IPS-15b (cell line): ENCODE results near the gene TNKS1BP1.
"Not testable (repeated sequence)": the region's sequence is repeated elsewhere in the genome, so short reads cannot be mapped to it uniquely, and the experiment has no call there.

Experiments
- H3K27me3 ChIP-seq: one replicate; pipeline ENCODE4 v1.6.1; 2013; ENCODE audit warnings: low read length; ENCODE audit not compliant: control insufficient read depth, insufficient read depth
- H3K36me3 ChIP-seq: one replicate; pipeline ENCODE4 v1.6.1; 2013; ENCODE audit warnings: low read length; ENCODE audit not compliant: control insufficient read depth, insufficient read depth
- H3K4me1 ChIP-seq: one replicate; pipeline ENCODE4 v1.6.1; 2013; ENCODE audit warnings: mild to moderate bottlenecking, low read length; ENCODE audit not compliant: control insufficient read depth, insufficient read depth
- H3K4me3 ChIP-seq: one replicate; pipeline ENCODE4 v1.5.1; 2013; ENCODE audit warnings: low read depth, low read length
- H3K9ac ChIP-seq: one replicate; pipeline ENCODE4 v1.6.1; 2013; ENCODE audit warnings: low read depth, mild to moderate bottlenecking, low read length
- H3K9me3 ChIP-seq: one replicate; pipeline ENCODE4 v1.6.1; 2013; ENCODE audit warnings: mild to moderate bottlenecking, low read length; ENCODE audit not compliant: control insufficient read depth, insufficient read depth

TNKS1BP1 gene

GRCh38 chr11:57324886-57325734, at the start of gene TNKS1BP1:
Gene TNKS1BP1, minus strand, starts transcription at chr11:57324952. Its CDS starts 3,067 bp downstream, at chr11:57321885.
- peak within 1 kb of the TSS; percentile 91 for H3K9ac ChIP-seq
- peaks cover 13% of the 10 kb centered on the region for H3K4me1 ChIP-seq
- no peaks in the 10 kb centered on the region for H3K27me3 ChIP-seq
- peak within 1 kb of the TSS; percentile 87 for H3K4me3 ChIP-seq
- H3K9me3 ChIP-seq: no peaks in the 10 kb centered on the region
- peaks cover 42% of the 10 kb centered on the region for H3K36me3 ChIP-seq

- Histone ChIP-seq H3K27me3 (peaks cover 12% of the 10 kb centered on the region), H3K4me1 (no peaks in the 10 kb centered on the region), H3K9ac (no peak overlapping the region), H3K36me3 (no peaks in the 10 kb centered on the region), H3K9me3 (no peaks in the 10 kb centered on the region), H3K4me3 (no peak overlapping the region)
Measured at GRCh38 chr11:57373146-57373545, 48.4 kb upstream of the TNKS1BP1 start.

- no peaks in the 10 kb centered on the region for H3K4me1 ChIP-seq
- H3K27me3 ChIP-seq: no peaks in the 10 kb centered on the region
Measured at GRCh38 chr11:57370941-57371340, 46.2 kb upstream of the TNKS1BP1 start.

GRCh38 chr11:57370251-57370650, 45.5 kb upstream of the TNKS1BP1 start:
- Histone ChIP-seq H3K4me3 (no peak overlapping the region), H3K27me3 (no peaks in the 10 kb centered on the region), H3K4me1 (peaks cover 6% of the 10 kb centered on the region), H3K9ac (no peak overlapping the region), H3K9me3 (no peaks in the 10 kb centered on the region), H3K36me3 (no peaks in the 10 kb centered on the region)

More at GRCh38 chr11:57370941-57371340, 46.2 kb upstream of the TNKS1BP1 start:
- H3K36me3 ChIP-seq: no peaks in the 10 kb centered on the region
- no peak overlapping the region for H3K4me3 ChIP-seq
- no peaks in the 10 kb centered on the region for H3K9me3 ChIP-seq
- H3K9ac ChIP-seq: no peak overlapping the region

- H3K9ac ChIP-seq: no peak overlapping the region
- peaks cover 14% of the 10 kb centered on the region for H3K4me1 ChIP-seq
- no peak overlapping the region for H3K4me3 ChIP-seq
Measured at GRCh38 chr11:57368845-57369232, 44.1 kb upstream of the TNKS1BP1 start.

GRCh38 chr11:57368106-57368844, 43.5 kb upstream of the TNKS1BP1 start:
- H3K9me3 ChIP-seq: no peaks in the 10 kb centered on the region
- H3K4me1 ChIP-seq: peaks cover 14% of the 10 kb centered on the region

More at GRCh38 chr11:57368845-57369232, 44.1 kb upstream of the TNKS1BP1 start:
- Histone ChIP-seq H3K9me3 (no peaks in the 10 kb centered on the region), H3K27me3 (peaks cover 3% of the 10 kb centered on the region), H3K36me3 (no peaks in the 10 kb centered on the region)

GRCh38 chr11:57364851-57365660, 40.3 kb upstream of the TNKS1BP1 start:
- H3K4me1 ChIP-seq: peaks cover 15% of the 10 kb centered on the region
- no peak overlapping the region for H3K9ac ChIP-seq

More at GRCh38 chr11:57368106-57368844, 43.5 kb upstream of the TNKS1BP1 start:
- Histone ChIP-seq H3K27me3 (peaks cover 3% of the 10 kb centered on the region), H3K9ac (no peak overlapping the region), H3K4me3 (no peak overlapping the region), H3K36me3 (no peaks in the 10 kb centered on the region)

GRCh38 chr11:57363131-57364080, 38.7 kb upstream of the TNKS1BP1 start:
- no peaks in the 10 kb centered on the region for H3K36me3 ChIP-seq
- no peak overlapping the region for H3K9ac ChIP-seq
- no peak overlapping the region for H3K4me3 ChIP-seq
- no peaks in the 10 kb centered on the region for H3K9me3 ChIP-seq
- H3K27me3 ChIP-seq: peaks cover 5% of the 10 kb centered on the region
- peaks cover 16% of the 10 kb centered on the region for H3K4me1 ChIP-seq

More at GRCh38 chr11:57364851-57365660, 40.3 kb upstream of the TNKS1BP1 start:
- Histone ChIP-seq H3K36me3 (no peaks in the 10 kb centered on the region), H3K9me3 (no peaks in the 10 kb centered on the region), H3K4me3 (no peak overlapping the region), H3K27me3 (peaks cover 5% of the 10 kb centered on the region)

GRCh38 chr11:57361926-57362325, 37.2 kb upstream of the TNKS1BP1 start:
- H3K27me3 ChIP-seq: peaks cover 5% of the 10 kb centered on the region
- H3K9ac ChIP-seq: no peak overlapping the region
- no peak overlapping the region for H3K4me3 ChIP-seq
- H3K9me3 ChIP-seq: no peaks in the 10 kb centered on the region
- H3K36me3 ChIP-seq: no peaks in the 10 kb centered on the region
- H3K4me1 ChIP-seq: peaks cover 16% of the 10 kb centered on the region

- H3K9ac ChIP-seq, H3K27me3 ChIP-seq, H3K4me3 ChIP-seq, H3K9me3 ChIP-seq, H3K36me3 ChIP-seq: not testable (repeated sequence)
- peaks cover 16% of the 10 kb centered on the region for H3K4me1 ChIP-seq
Measured at GRCh38 chr11:57361420-57361819, 36.7 kb upstream of the TNKS1BP1 start.
